Kidney (tissue), 14 donors: Measurements from ENCODE around the gene SVOPL. TPM values are rescaled to one million over a fixed set of nuclear protein-coding genes. Genes with fewer than 3 reads are reported as not detected.

Source experiments
- DNase-seq, 5 donors: peaks; one replicate each; pipeline ENCODE4 v3.0.0-alpha.2; 2013 to 2020
- FAIRE-seq: peaks from 2 replicates; lab custom pipeline; 2012; peaks lifted over from hg19 to GRCh38; lab: Jason Lieb, UNC
- H3K27ac ChIP-seq, 2 donors: one replicate each; pipeline ENCODE4 v1.7.0; 2013; ENCODE audit warnings: low read depth in 2 of 2, low read length in 2 of 2, inconsistent platforms in 1 of 2
- H3K27me3 ChIP-seq: one replicate; pipeline ENCODE4 v1.7.1; 2013; ENCODE audit warnings: low read length, inconsistent platforms; ENCODE audit not compliant: control insufficient read depth, insufficient read depth
- H3K36me3 ChIP-seq, 3 donors: one replicate each; pipeline versions ENCODE4 v1.7.0 to v1.7.1; 2013; ENCODE audit warnings: low read length in 3 of 3, control low read depth in 1 of 3, inconsistent platforms in 1 of 3; ENCODE audit not compliant: insufficient read depth in 3 of 3, control insufficient read depth in 2 of 3
- H3K4me1 ChIP-seq, 3 donors: one replicate each; pipeline versions ENCODE4 v1.7.0 to v1.7.1; 2013; ENCODE audit warnings: low read length in 3 of 3, inconsistent platforms in 1 of 3, low read depth in 1 of 3; ENCODE audit not compliant: control insufficient read depth in 2 of 3, insufficient read depth in 2 of 3
- H3K4me3 ChIP-seq, 3 donors: one replicate each; pipeline versions ENCODE4 v1.7.0 to v1.8.1; 2013; ENCODE audit warnings: low read length in 3 of 3, control low read depth in 1 of 3, inconsistent platforms in 1 of 3
- H3K9ac ChIP-seq, 3 donors: one replicate each; pipeline versions ENCODE4 v1.7.0 to v1.7.1; 2013; ENCODE audit warnings: low read length in 3 of 3, control low read depth in 1 of 3, inconsistent platforms in 1 of 3
- H3K9me3 ChIP-seq, 3 donors: one replicate each; pipeline versions ENCODE4 v1.7.0 to v1.7.1; 2013; ENCODE audit warnings: low read length in 3 of 3, control low read depth in 1 of 3, inconsistent platforms in 1 of 3; ENCODE audit not compliant: control insufficient read depth in 2 of 3, insufficient read depth in 1 of 3
- intact Hi-C: fragments of 100-400 bp; cut with DNase I; formaldehyde crosslinking; loops from one replicate; pipeline ENCODE4 v1.11.1; 2022
- polyA plus RNA-seq: library from polyadenylated mRNA; stranded (reverse); fragments of 350-450 nt; fragmentation: Illumina TruSeq; extraction: RNeasy Lipid Tissue Mini Kit (QIAGEN cat#74804); gene quantifications from one replicate; pipeline ENCODE4 v1.2.3, GENCODE V29; 2014; ENCODE audit warnings: low read depth, low replicate concordance; ENCODE audit not compliant: insufficient read depth
- total RNA-seq: library from RNA; stranded (reverse); fragmentation: NEBNext Ultra II Directional; extraction: Animal tissue kit (Norgen Biotek cat#: 25700); gene quantifications from one replicate; pipeline ENCODE4 v1.2.1, GENCODE V29; 2021
- TF ChIP-seq, protein P1 (sequence below): IDR thresholded peaks from 3 replicates; pipeline ENCODE4 v1.5.1; 2012; ENCODE audit warnings: mild to moderate bottlenecking, moderate library complexity, borderline replicate concordance; ENCODE audit not compliant: insufficient read depth; ENCODE audit errors: extremely low read depth
- donor health status: control.
- donor health status: control.
- donor health status: control.
- donor health status: control.
- donor health status: control.
- donor health status: DM: yes; HTN: yes; CAD: no.
- donor health status: Normal renal cell carcinoma (clear cell type).

SVOPL gene
- total and polyA plus RNA-seq, 2 donors from 2014 or later = 2.4 to 5.1 TPM

DNA sequence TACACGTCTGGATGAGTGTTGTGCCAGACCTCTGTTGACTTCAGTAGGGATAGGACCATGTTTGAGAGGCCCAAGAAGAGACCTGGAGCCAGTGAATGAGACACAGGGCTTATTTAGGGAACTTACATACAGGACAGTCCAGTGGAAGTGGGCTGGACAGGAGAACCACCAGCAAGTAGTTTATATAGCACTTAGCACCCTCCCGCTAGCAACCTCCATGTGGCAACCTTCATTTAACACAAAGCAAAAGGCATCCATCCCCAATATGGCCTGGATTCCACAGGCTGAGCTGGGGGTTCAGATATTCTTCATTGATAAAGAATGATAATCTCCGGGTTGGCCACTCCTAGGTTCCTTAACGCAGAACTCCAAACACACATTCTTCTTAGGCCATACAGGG is 147.4 kb downstream of the SVOPL start:
- FAIRE-seq = no peak
- TF ChIP-seq, protein P1, sequence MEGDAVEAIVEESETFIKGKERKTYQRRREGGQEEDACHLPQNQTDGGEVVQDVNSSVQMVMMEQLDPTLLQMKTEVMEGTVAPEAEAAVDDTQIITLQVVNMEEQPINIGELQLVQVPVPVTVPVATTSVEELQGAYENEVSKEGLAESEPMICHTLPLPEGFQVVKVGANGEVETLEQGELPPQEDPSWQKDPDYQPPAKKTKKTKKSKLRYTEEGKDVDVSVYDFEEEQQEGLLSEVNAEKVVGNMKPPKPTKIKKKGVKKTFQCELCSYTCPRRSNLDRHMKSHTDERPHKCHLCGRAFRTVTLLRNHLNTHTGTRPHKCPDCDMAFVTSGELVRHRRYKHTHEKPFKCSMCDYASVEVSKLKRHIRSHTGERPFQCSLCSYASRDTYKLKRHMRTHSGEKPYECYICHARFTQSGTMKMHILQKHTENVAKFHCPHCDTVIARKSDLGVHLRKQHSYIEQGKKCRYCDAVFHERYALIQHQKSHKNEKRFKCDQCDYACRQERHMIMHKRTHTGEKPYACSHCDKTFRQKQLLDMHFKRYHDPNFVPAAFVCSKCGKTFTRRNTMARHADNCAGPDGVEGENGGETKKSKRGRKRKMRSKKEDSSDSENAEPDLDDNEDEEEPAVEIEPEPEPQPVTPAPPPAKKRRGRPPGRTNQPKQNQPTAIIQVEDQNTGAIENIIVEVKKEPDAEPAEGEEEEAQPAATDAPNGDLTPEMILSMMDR = no peak
- no peak for DNase-seq
- intact Hi-C loops = no loop called here
- Histone ChIP-seq H3K36me3 (peaks cover 30 to 60% (median 42%) of the 10 kb centered on the region in 3 donors), H3K27ac (no peak overlapping the region), H3K9ac (no peak overlapping the region), H3K27me3 (no peaks in the 10 kb centered on the region), H3K4me3 (no peak overlapping the region), H3K9me3 (peaks cover 7 to 35% (median 19%) of the 10 kb centered on the region in 3 donors), H3K4me1 (no peaks in the 10 kb centered on the region)

GRCh38 chr7:138551102-138551501 is 150.1 kb downstream of the SVOPL start:
- FAIRE-seq (no peak), DNase-seq (no peak)
- Histone ChIP-seq H3K27me3 (no peaks in the 10 kb centered on the region), H3K4me3 (no peak overlapping the region), H3K36me3 (peaks cover 17 to 41% (median 31%) of the 10 kb centered on the region in 3 donors), H3K4me1 (no peaks in the 10 kb centered on the region), H3K9ac (no peak overlapping the region), H3K9me3 (peaks cover 0 to 12% (median 3%) of the 10 kb centered on the region in 3 donors), H3K27ac (no peak overlapping the region)
- TF ChIP-seq, protein P1 = no peak
- intact Hi-C loops = no loop called here

DNA sequence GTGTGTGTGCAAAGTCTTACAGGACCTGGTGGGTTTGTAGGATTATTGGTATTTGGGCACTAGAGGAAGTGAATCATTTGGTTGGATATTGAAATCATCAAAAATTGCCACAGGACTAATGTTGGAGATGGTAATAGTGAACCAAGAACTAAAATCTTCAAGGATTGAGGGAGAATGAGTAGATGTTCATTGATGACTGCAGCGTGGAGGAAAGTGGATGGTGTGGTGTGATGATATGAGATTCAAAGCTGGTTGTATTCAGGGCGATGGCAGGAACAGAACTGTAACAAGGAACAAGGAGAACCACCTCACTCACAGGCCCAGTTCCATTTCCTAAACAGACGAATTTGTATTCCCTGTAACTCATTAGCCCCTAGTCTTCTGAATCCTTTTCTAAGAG is 150.8 kb downstream of the SVOPL start:
- Histone ChIP-seq H3K9me3 (peaks cover 0 to 8% (median 0%) of the 10 kb centered on the region in 3 donors), H3K4me3 (no peak overlapping the region), H3K36me3 (peaks cover 13 to 36% (median 28%) of the 10 kb centered on the region in 3 donors), H3K4me1 (no peaks in the 10 kb centered on the region), H3K9ac (no peak overlapping the region), H3K27me3 (no peaks in the 10 kb centered on the region), H3K27ac (no peak overlapping the region)
- intact Hi-C loops = no loop called here
- DNase-seq (no peak), FAIRE-seq (no peak)
- TF ChIP-seq, protein P1 = no peak

DNA sequence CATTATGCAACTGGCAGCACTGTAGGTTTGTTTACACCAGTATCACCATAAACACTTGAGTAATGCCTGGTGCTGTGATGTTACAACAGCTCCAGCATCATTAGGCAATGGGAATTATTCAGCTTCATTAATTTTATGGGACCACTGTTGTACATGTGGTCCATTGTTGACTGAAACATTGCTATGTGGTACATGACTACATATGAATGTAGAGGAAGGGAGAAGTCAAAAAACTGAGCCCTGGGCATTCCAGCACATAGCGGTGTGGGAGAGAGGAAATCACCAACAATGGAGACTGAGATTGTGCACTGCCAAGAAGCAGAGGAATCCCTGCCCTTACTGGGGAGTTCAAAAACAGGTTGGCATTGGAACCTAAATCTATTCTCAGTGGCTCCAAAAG is 152.1 kb downstream of the SVOPL start:
- Histone ChIP-seq H3K9ac (no peak overlapping the region), H3K36me3 (peaks cover 18 to 26% (median 21%) of the 10 kb centered on the region in 3 donors), H3K27me3 (no peaks in the 10 kb centered on the region), H3K4me1 (no peaks in the 10 kb centered on the region), H3K27ac (no peak overlapping the region), H3K4me3 (no peak overlapping the region), H3K9me3 (no peaks in the 10 kb centered on the region)
- DNase-seq = no peak
- no peak for FAIRE-seq
- TF ChIP-seq, protein P1 = no peak
- intact Hi-C loops = no loop called here
